Panc1 (cell line): Measurements from ENCODE around the gene TTLL10. TPM values are rescaled to one million over a fixed set of nuclear protein-coding genes. Genes with fewer than 3 reads are reported as not detected.

Experiments
- ATAC-seq: fragments of 200-7000 bp; cut with Tn5 transposase; 2 replicates; pipeline ENCODE4 v1.9.1; 2020; ENCODE audit warnings: mild to moderate bottlenecking, moderate library complexity
- BruUV-seq: library from RNA; stranded (reverse); fragments of 400-500 nt; replicated peaks from 2 replicates; lab custom pipeline; 2021; lab: Mats Ljungman, UMichigan
- CTCF ChIA-PET: fragments of 300-600 bp; sonication (Branson Sonifier 250); formaldehyde crosslinking; loops from one replicate; lab custom pipeline; 2022; ENCODE audit warnings: antibody characterized with exemption; lab: Charles Lee
- POLR2A ChIA-PET: fragments of 300-600 bp; sonication (Branson Sonifier 250); formaldehyde crosslinking; loops from one replicate; lab custom pipeline; 2022; ENCODE audit warnings: antibody characterized with exemption; lab: Charles Lee
- DNase-seq: peaks from one replicate; pipeline ENCODE4 v3.0.0-alpha.2; 2010; ENCODE audit warnings: low read depth, low spot score
- H3K27ac ChIP-seq: 2 replicates; pipeline ENCODE4 v1.5.1; 2011; ENCODE audit warnings: mild to moderate bottlenecking, low read length, inconsistent platforms
- H3K27me3 ChIP-seq: fragments of 200-500 bp; sonication (Bioruptor generic); 2 replicates; pipeline ENCODE4 v1.6.0; 2014; ENCODE audit warnings: low read length, inconsistent platforms; ENCODE audit not compliant: control insufficient read depth, insufficient read depth
- H3K36me3 ChIP-seq: fragments of 200-500 bp; sonication (Bioruptor generic); 2 replicates; pipeline ENCODE4 v1.5.1; 2014; ENCODE audit warnings: inconsistent platforms, mild to moderate bottlenecking, low read length, moderate library complexity; ENCODE audit not compliant: control insufficient read depth, insufficient read depth
- H3K4me1 ChIP-seq: 2 replicates; pipeline ENCODE4 v1.5.1; 2011; ENCODE audit warnings: inconsistent platforms, mild to moderate bottlenecking, low read length, moderate library complexity; ENCODE audit not compliant: control insufficient read depth, insufficient read depth
- H3K4me3 ChIP-seq, 2 experiments: 2 replicates each; pipeline ENCODE4 v1.5.1; 2011 to 2012; ENCODE audit warnings: low read depth in 2 of 2, low read length in 2 of 2, mild to moderate bottlenecking in 2 of 2, inconsistent platforms in 1 of 2, moderate library complexity in 1 of 2
- H3K9me3 ChIP-seq: fragments of 200-500 bp; sonication (Bioruptor generic); 2 replicates; pipeline ENCODE4 v1.5.1; 2014; ENCODE audit warnings: low read depth, mild to moderate bottlenecking, inconsistent platforms, low read length, moderate library complexity; ENCODE audit not compliant: control insufficient read depth, insufficient read depth
- POLR2AphosphoS5 ChIP-seq: IDR thresholded peaks from 2 replicates; pipeline ENCODE4 v1.6.1; 2012; ENCODE audit warnings: mild to moderate bottlenecking, low read depth, low read length, moderate library complexity
- SIN3A ChIP-seq: IDR thresholded peaks from 2 replicates; pipeline ENCODE4 v1.6.1; 2012; ENCODE audit warnings: low read depth, mild to moderate bottlenecking, low read length, moderate library complexity, borderline replicate concordance; ENCODE audit not compliant: insufficient read depth
- TCF7L2 ChIP-seq: IDR thresholded peaks from 2 replicates; pipeline ENCODE4 v1.6.1; 2011; ENCODE audit warnings: mild to moderate bottlenecking, low read depth, low read length, inconsistent platforms
- in situ Hi-C: cut with HindIII; loops from 2 replicates; pipeline ENCODE4 v1.10.0; 2016; ENCODE audit warnings: low sequenced_read_pairs, low pct_unique_long_range_greater_than_20kb
- intact Hi-C: fragments of 100-400 bp; cut with micrococcal nuclease; formaldehyde crosslinking; loops from one replicate; pipeline ENCODE4 v1.10.0; 2022; ENCODE audit not compliant: unreplicated experiment
- total RNA-seq: library from RNA; stranded (reverse); gene quantifications from one replicate; pipeline ENCODE4 v1.2.1, GENCODE V29; 2021; ENCODE audit not compliant: unreplicated experiment
- TF ChIP-seq, protein P1 (sequence below): fragments of 450-650 bp; IDR thresholded peaks from 2 replicates; pipeline ENCODE4 v1.5.1; 2017; ENCODE audit warnings: mild to moderate bottlenecking
- TF ChIP-seq, protein P2 (sequence below), 2 experiments: IDR thresholded peaks; 2 replicates each; pipeline ENCODE4 v1.6.1; 2011 to 2012; ENCODE audit warnings: low read depth in 2 of 2, control low read depth in 1 of 2, low read length in 1 of 2, mild to moderate bottlenecking in 1 of 2, moderate library complexity in 1 of 2; ENCODE audit not compliant: insufficient read depth in 1 of 2

Gene TTLL10
- total RNA-seq, 1 experiment from 2014 or later, result not detected

DNA sequence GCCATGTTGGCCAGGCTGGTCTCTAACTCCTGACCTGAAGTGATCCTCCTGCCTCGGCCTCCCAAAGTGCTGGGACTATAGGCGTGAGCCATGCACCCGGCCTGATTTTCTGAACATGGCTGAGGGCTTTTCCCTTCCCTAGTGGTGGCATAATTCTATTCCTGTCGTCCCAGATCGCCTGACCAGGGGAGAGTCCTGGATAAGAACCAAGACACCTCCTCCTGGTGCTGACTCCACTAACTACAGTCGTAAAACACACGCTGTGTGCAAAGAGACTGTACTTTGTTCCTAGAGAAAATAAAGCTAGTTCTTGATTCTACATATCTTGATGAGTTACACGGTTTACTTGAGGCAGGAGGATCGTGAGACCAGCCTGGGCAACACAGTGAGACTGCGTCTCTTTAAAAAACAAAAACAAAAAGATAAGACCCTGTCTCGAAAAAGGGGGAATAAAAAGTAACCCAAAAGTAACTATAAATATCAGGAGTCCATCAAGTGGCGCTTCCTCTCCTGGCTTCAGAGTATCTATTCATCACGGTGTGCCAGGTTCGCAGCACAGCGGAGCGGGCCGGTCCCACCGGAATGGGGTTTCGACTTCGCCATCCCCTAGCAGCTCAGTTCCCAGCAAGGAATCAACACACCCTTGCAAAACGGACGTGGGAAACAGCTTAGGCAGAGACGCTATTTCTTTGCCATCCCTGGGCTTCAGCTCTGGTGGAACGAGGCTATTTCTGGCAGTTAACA lies 57.1 kb downstream of the TTLL10 start:
- Histone ChIP-seq H3K4me3 (peak overlapping the region; percentile 89 to 98), H3K27me3 (no peaks in the 10 kb centered on the region), H3K9me3 (no peaks in the 10 kb centered on the region), H3K36me3 (peaks cover 8% of the 10 kb centered on the region; the same call in 1 of the 2 replicates), H3K4me1 (peaks cover 22% of the 10 kb centered on the region), H3K27ac (peak overlapping the region; percentile 98)
- DNase-seq, result no peak
- in situ Hi-C loops (no loop called here), intact Hi-C loops (loop anchor here (5.0 kb wide), 1 partner anchor 109 kb away; no protein-coding TSS in a partner anchor)
- peak; percentile 13; the same call in 1 of the 2 replicates for ATAC-seq
- TF ChIP-seq, protein P1, sequence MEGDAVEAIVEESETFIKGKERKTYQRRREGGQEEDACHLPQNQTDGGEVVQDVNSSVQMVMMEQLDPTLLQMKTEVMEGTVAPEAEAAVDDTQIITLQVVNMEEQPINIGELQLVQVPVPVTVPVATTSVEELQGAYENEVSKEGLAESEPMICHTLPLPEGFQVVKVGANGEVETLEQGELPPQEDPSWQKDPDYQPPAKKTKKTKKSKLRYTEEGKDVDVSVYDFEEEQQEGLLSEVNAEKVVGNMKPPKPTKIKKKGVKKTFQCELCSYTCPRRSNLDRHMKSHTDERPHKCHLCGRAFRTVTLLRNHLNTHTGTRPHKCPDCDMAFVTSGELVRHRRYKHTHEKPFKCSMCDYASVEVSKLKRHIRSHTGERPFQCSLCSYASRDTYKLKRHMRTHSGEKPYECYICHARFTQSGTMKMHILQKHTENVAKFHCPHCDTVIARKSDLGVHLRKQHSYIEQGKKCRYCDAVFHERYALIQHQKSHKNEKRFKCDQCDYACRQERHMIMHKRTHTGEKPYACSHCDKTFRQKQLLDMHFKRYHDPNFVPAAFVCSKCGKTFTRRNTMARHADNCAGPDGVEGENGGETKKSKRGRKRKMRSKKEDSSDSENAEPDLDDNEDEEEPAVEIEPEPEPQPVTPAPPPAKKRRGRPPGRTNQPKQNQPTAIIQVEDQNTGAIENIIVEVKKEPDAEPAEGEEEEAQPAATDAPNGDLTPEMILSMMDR, result no peak
- TF ChIP-seq TCF7L2 (no peak), POLR2AphosphoS5 (no peak), SIN3A (no peak)
- TF ChIP-seq, protein P2, sequence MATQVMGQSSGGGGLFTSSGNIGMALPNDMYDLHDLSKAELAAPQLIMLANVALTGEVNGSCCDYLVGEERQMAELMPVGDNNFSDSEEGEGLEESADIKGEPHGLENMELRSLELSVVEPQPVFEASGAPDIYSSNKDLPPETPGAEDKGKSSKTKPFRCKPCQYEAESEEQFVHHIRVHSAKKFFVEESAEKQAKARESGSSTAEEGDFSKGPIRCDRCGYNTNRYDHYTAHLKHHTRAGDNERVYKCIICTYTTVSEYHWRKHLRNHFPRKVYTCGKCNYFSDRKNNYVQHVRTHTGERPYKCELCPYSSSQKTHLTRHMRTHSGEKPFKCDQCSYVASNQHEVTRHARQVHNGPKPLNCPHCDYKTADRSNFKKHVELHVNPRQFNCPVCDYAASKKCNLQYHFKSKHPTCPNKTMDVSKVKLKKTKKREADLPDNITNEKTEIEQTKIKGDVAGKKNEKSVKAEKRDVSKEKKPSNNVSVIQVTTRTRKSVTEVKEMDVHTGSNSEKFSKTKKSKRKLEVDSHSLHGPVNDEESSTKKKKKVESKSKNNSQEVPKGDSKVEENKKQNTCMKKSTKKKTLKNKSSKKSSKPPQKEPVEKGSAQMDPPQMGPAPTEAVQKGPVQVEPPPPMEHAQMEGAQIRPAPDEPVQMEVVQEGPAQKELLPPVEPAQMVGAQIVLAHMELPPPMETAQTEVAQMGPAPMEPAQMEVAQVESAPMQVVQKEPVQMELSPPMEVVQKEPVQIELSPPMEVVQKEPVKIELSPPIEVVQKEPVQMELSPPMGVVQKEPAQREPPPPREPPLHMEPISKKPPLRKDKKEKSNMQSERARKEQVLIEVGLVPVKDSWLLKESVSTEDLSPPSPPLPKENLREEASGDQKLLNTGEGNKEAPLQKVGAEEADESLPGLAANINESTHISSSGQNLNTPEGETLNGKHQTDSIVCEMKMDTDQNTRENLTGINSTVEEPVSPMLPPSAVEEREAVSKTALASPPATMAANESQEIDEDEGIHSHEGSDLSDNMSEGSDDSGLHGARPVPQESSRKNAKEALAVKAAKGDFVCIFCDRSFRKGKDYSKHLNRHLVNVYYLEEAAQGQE (IDR thresholded peaks at IDR 0.05; ENCODE audit: insufficient read depth in 1 of 2, low read depth in 2 of 2, low read length in 1 of 2), result no peak
- CTCF ChIA-PET, result interaction anchor here (0.6 to 1.4 kb wide), 2 partner anchors 108 to 286 kb away, joined by 3 to 10 read pairs; no protein-coding TSS in a partner anchor
- BruUV-seq, result TSS peak; percentile 92
- POLR2A ChIA-PET, result interaction anchor here (0.6 kb wide), 1 partner anchor 127 kb away, joined by 3 read pairs; no protein-coding TSS in a partner anchor

DNA sequence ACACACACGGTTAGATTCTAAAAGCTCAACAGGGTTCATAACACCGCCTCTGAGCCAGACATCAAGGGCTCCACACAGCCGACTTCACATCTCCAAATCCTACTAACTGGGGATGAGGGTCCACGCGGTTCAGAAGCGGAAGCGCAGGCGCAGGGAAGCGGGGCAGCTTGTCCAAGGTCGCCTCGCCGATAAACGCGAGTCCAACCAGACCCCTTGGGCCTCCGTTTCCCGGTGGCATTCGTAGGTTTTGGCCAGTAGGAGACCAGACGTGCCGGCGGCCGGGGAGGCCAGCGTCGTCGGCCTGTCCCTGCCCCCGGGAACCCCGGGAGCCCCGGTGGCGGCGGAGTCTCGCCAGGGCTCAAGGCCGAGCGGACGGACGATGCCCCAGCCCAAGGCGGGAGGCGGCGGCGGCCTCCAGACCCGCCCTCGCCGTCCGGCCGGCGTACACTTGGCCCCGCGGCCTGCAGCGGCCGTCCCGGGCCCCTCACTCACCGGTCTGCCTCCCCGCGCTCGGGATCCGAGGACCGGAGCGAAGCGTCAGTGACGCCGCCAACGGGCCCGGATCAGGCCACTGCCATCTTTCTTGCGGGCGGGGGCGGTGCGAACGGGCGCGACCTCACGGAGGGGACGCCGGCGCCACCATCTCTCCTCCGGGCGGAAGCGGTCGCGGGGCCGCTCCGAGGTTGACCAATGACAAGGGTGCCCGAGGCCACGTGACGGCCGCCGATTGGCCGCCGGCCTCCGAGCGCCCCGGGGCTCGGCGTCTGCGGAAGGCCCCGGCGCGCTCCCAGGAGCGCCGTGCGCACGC lies 57.9 kb downstream of the TTLL10 start, which contains the start of gene SDF4:
TSS of gene SDF4 (minus strand) at position 602 of the 808 bp plus-strand sequence. CDS start 3,229 bp downstream, outside the sequence.
- POLR2A ChIA-PET, result interaction anchor here (0.6 kb wide), 1 partner anchor 127 kb away, joined by 3 read pairs; no protein-coding TSS in a partner anchor

More for the DNA sequence above, 57.9 kb downstream of the TTLL10 start, which contains the start of gene SDF4:
- ATAC-seq (peak; percentile 93), DNase-seq (peak; percentile 59)
- H3K27me3 ChIP-seq, result no peaks in the 10 kb centered on the region
- no TSS peak for BruUV-seq
- in situ Hi-C loops (no loop called here), intact Hi-C loops (loop anchor here (5.0 kb wide), 1 partner anchor 109 kb away; no protein-coding TSS in a partner anchor)
- CTCF ChIA-PET, result interaction anchor here (0.6 to 1.4 kb wide), 2 partner anchors 109 to 287 kb away, joined by 3 to 10 read pairs; no protein-coding TSS in a partner anchor
- peaks cover 30% of the 10 kb centered on the region for H3K4me1 ChIP-seq
- peak within 1 kb of the TSS; percentile 98 for H3K27ac ChIP-seq
- TF ChIP-seq POLR2AphosphoS5 (peak; percentile 62), SIN3A (peak; percentile 26; the same call in 1 of the 2 replicates)
- TF ChIP-seq, protein P2 (IDR thresholded peaks at IDR 0.05; ENCODE audit: insufficient read depth in 1 of 2, low read depth in 2 of 2, low read length in 1 of 2), result no peak
- no peaks in the 10 kb centered on the region for H3K9me3 ChIP-seq
- H3K36me3 ChIP-seq, result peaks cover 8% of the 10 kb centered on the region; the same call in 1 of the 2 replicates
- H3K4me3 ChIP-seq, result peak within 1 kb of the TSS; percentile 89 to 98
